ENCODE data around the gene FBXL16.
A peak's percentile ranks its signal among the peaks of the same experiment; 100 is the strongest.

FBXL16 gene

GRCh38 chr16:652454-653305 lies 52.9 kb downstream of the FBXL16 start:
- Histone ChIP-seq H3K36me3 (peaks cover 6% of the 10 kb centered on the region), H3K27me3 (no peaks in the 10 kb centered on the region), H3K4me3 (ENCODE audit: low read depth in 1 of 2, low read length in 1 of 2) (no peak overlapping the region), H3K9me3 (no peaks in the 10 kb centered on the region), H3K4me1 (ENCODE audit: control insufficient read depth in 1 of 2, insufficient read depth in 1 of 2, low read depth in 1 of 2, low read length in 1 of 2) (peaks cover 21 to 26% of the 10 kb centered on the region in 2 experiments), H3K27ac (no peak overlapping the region)
- TF ChIP-seq CTCF (IDR thresholded peaks at IDR 0.05): no peak

DNA sequence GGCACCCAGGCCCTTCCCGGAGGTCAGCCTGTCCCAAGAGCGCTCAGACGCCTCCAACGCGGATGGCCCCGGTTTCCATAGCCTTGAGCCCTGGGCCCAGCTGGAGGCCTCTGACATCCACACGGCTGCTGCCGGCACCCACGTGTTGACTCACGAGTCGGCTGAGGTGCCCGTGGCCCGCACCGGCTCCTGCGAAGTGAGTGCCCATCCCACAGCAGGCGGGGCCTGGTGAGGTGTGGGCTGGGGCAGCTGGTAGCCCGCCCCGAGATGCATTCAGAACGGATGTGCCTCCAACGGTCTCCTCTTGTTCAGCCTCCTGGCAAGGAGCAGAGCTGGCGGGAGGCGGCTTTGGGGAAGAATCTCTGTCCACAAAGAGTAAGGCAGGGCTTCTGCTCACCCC lies 53.8 kb downstream of the FBXL16 start:
- no peak for TF ChIP-seq CTCF (IDR thresholded peaks at IDR 0.05)
- Histone ChIP-seq H3K4me3 (ENCODE audit: low read depth in 1 of 2, low read length in 1 of 2) (no peak overlapping the region), H3K4me1 (ENCODE audit: control insufficient read depth in 1 of 2, insufficient read depth in 1 of 2, low read depth in 1 of 2, low read length in 1 of 2) (peaks cover 21 to 28% of the 10 kb centered on the region in 2 experiments), H3K27ac (no peak overlapping the region), H3K36me3 (peaks cover 6% of the 10 kb centered on the region), H3K27me3 (no peaks in the 10 kb centered on the region), H3K9me3 (no peaks in the 10 kb centered on the region)

DNA sequence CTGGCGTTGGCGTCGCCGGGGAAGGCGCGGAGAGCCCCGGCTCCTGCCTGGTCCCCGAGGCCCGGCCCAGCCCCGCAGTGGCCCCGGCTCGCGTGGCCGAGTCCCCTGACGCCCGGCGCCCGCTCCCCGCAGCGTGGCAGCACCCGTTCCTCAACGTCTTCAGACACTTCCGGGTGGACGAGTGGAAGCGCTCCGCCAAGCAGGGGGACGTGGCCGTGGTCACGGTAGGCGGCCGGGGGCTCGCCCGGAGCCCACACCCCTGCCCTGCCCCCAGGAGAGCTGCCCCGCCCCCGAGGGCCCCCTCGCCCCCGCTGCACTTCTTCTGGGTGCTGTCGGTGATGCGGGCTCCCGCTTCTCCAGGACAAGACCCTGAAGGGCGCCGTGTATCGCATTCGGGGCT lies 56.0 kb downstream of the FBXL16 start:
- Histone ChIP-seq H3K27ac (peak overlapping the region; percentile 78), H3K4me1 (ENCODE audit: control insufficient read depth in 1 of 2, insufficient read depth in 1 of 2, low read depth in 1 of 2, low read length in 1 of 2) (peaks cover 21 to 28% of the 10 kb centered on the region in 2 experiments), H3K27me3 (no peaks in the 10 kb centered on the region), H3K36me3 (no peaks in the 10 kb centered on the region), H3K4me3 (ENCODE audit: low read depth in 1 of 2, low read length in 1 of 2) (peak overlapping the region; percentile 80 to 84), H3K9me3 (no peaks in the 10 kb centered on the region)
- TF ChIP-seq CTCF (IDR thresholded peaks at IDR 0.05): no peak

DNA sequence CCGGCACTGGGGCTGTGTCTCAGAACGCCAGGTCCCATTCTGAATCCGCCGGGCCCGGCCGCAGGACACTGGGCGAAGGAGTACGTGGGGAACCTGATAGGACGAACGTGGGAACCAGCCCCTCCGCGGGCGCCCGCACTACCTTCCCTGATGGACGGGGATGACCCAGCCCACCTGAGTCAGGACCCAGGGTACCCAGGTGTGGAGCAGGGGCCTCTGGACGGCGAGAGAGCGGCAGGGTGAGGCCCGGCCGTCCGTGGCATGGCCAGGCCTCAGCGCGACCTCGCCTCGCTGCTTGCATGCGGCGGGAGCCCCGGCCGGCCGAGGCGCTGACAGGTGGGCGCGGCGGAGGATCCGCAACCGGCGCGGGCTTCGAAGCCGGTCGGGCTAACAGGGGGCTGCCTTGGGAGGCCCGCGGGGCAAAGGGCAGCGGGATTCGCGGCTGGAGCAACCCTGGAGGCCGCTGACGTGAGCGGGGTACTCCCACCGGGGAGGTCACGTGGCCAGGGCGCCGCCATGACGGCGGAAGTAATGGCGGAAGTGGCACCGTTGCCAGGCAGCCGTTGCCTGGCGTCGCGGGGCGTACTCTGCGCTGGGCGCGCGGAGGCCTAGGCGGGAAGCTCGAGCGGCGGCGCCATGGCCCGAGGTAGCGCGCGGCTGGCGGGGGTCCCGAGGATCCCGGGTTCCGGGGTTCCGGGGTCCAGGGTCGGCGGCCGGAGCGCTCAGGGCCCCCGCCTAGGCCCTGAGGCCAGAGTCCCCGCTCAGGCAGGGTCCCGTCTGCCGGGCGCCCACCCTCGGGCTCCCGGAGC lies 56.6 kb downstream of the FBXL16 start, which contains the start of gene WDR90:
WDR90 (plus strand) TSS at position 585 of the 809 bp plus-strand sequence; CDS start at position 637, 52 bp downstream.
- no peak for TF ChIP-seq CTCF (IDR thresholded peaks at IDR 0.05)
- Histone ChIP-seq H3K4me1 (ENCODE audit: control insufficient read depth in 1 of 2, insufficient read depth in 1 of 2, low read depth in 1 of 2, low read length in 1 of 2) (peaks cover 21 to 31% of the 10 kb centered on the region in 2 experiments), H3K36me3 (no peaks in the 10 kb centered on the region)

DNA sequence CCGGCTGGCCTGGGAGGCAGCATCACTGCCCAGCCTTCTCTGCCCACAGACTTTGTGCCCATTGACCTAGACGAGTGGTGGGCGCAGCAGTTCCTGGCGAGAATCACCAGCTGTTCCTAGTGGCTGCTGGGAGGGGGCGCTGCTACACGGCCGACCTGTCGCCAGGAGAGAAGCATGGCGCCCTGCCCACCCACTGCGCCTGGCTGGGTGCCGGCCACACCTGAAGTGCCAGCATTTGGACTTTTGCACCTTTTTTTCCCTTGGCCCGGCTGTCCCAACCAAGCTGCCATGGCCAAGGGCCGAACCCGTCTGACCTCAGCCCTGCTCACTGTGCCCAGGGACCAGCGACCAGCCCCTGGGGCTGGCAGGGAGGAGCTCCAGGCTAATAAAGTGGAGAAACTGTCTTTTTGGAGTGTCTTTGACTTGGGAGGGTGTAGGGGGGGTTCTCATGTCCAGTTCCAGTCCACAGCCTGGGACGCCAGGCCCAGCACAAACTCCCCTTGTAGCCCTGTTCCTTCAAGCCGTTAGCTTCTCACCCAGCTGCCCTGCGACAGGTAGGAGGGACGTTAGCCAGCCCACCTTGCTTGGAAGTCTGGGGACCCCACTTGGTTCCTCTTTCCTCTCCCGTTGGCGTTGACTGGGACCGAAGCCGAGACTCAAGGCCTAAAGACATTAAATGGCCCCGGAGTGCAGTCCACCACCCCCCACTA lies 57.4 kb downstream of the FBXL16 start:
- Histone ChIP-seq H3K4me1 (ENCODE audit: control insufficient read depth in 1 of 2, insufficient read depth in 1 of 2, low read depth in 1 of 2, low read length in 1 of 2) (peaks cover 28 to 37% of the 10 kb centered on the region in 2 experiments), H3K4me3 (ENCODE audit: low read depth in 1 of 2, low read length in 1 of 2) (peak overlapping the region; percentile 80 to 84), H3K27ac (peak overlapping the region; percentile 78), H3K36me3 (no peaks in the 10 kb centered on the region), H3K9me3 (no peaks in the 10 kb centered on the region), H3K27me3 (no peaks in the 10 kb centered on the region)
- TF ChIP-seq CTCF (IDR thresholded peaks at IDR 0.05): no peak

More for the DNA sequence above, 56.6 kb downstream of the FBXL16 start, which contains the start of gene WDR90:
- no peaks in the 10 kb centered on the region for H3K27me3 ChIP-seq
- peak within 1 kb of the TSS; percentile 80 to 84 for H3K4me3 ChIP-seq (ENCODE audit: low read depth in 1 of 2, low read length in 1 of 2)
- peak within 1 kb of the TSS; percentile 78 for H3K27ac ChIP-seq
- H3K9me3 ChIP-seq: no peaks in the 10 kb centered on the region
